ENCODE data around the gene PMM2.

PMM2 gene

DNA sequence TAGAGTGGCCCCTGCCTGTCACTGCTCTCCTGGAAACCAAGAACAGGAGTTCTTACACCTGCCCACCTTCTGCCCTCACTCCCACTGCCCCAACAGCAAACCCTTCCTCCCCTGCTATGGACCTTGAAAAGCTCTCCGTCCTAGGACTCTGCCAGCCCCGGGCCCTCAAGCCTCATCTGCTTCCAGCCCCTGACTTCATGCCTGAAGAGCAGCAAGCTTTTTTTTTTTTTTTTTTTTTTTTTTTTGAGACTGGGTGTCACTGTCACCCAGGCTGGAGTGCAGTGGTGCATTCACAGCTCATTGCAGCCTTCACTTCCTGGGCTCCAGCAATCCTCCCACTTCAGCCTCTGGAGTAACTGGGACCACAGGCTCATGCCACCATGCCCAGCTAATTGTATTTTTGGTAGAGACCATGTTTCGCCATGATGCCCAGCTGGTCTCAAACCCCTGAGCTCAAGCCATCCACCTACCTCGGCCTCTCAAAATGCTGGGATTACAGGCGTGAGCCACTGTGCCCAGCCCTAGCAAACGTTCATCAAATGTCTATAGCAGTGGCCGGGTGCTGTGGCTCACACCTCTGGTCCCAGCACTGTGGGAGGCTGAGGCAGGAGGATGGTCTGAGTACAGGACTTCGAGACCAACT lies 54.2 kb downstream of the PMM2 start:
- no peak for DNase-seq (ENCODE audit: low read depth in 2 of 2)

DNA sequence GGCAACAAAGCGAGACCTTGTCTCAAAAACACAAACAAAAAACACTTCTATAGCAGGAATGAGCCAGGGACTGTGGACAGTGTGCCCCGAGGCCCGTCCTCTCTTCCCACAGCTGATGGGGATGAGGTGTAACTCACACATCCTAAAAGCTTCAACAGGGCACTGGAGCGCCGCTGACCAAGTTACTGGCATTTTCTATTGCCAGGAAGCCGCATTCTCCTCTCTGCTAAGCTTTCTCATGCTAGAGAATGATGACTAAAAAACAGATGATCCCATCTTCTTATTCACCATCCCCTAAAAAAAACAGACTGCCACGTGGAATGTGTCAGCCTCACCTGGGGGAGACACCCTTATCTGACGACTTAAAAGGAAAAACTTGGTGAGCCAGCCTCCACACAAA lies 54.9 kb downstream of the PMM2 start:
- DNase-seq (ENCODE audit: low read depth in 2 of 2), result no peak

DNA sequence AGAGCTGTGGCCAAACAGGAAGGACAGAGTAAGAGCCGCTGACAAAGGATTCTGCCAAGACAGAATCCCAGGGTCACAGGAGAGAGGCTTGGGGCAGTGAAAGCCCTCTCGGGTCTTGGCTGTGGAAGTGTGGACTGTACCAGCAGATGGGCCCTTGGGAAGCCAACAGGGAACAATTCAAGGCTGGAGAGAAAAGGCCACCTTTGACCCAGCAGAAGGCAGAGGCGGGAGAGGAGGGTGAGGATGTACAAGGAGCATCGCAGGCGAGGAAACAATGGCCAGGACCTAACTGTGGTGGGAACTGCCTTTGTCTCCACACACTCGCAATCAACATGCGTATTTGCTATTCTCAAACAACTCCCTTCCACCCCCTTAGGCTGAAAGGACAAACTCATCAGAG lies 55.5 kb downstream of the PMM2 start:
- DNase-seq (ENCODE audit: low read depth in 2 of 2), result no peak

DNA sequence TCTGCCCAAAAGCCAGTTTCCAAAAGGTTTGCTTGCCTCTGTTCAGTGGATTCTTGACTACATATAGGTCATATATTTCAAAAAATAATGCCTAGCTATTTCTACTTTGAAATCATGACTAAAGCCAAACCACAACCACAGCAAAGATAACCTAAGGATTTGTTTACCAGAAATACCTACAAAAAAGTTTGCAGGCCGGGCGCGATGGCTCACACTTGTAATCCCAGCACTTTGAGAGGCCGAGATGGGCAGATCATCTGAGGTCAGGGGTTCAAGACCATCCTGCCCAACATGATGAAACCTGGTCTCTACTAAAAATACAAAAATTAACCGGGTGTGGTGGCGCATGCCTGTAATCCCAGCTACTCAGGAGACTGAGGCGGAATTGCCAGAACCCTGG lies 56.0 kb downstream of the PMM2 start:
- no peak for DNase-seq (ENCODE audit: low read depth in 2 of 2)

DNA sequence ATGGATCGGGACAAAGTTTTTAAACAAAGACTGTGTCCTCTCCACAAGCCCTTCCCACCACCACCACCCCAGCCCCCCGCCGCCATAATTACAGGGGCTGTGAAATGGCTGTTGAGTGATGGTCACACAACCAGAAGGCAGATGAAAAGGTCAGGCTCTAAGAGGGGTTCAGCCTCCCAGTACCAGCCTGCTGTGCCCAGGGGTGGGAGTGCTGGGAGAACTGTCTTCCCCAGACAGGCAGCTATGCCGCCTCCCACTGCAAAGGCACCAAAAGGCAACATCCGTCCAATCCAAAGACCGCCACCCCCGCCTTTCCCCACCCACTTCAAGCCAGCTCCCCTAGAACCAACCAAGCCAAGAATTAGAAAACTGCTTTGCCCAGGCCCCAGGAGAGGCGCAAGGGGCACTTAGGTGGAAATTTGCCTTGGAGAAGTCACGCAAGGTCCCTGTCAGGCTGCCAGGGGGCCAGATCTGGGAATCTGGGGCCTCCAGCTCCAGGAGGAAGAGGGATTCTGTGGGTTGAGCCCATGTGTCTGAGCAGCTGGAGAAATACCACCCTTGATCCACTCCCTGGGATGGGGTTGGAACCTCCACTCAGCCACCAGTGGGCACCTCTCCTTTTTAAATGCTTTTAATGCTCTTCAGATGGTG lies 56.8 kb downstream of the PMM2 start:
- DNase-seq (ENCODE audit: low read depth in 2 of 2), result no peak

DNA sequence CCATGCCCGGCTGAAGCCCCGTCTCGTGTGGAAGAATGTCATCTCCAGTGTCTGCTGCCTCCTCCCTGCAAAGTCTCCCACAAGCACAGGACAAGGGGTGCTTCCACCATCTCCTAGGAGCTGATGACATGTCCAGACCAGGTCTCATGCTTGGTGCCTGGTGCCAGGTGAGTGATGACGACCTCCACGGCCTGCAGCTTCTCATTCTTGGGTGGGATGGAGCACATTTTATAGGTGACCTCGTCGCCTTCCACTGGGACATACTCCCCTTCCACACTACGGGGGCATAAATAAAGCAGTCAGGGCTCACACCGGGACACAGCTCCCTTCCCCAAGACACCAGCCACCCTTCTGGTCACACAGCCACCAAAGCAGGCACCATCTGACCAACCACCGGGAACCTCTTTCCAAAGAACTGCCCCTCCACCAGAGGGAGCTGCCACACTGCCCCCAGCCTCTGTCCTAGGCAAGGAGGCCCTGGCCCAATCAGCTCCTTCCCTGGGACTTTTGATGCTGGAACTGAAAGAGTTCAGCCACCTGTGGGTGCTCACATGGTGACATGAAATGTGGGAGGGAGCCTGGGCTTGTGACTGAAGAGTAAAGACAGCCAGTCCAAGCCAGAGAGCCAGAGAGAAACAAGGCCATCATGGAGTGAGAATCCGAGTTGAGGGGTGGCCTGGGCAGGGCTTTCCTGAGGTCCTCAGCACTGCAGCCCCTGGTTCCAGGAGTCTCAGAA lies 57.6 kb downstream of the PMM2 start:
- DNase-seq (ENCODE audit: low read depth in 2 of 2), result no peak

DNA sequence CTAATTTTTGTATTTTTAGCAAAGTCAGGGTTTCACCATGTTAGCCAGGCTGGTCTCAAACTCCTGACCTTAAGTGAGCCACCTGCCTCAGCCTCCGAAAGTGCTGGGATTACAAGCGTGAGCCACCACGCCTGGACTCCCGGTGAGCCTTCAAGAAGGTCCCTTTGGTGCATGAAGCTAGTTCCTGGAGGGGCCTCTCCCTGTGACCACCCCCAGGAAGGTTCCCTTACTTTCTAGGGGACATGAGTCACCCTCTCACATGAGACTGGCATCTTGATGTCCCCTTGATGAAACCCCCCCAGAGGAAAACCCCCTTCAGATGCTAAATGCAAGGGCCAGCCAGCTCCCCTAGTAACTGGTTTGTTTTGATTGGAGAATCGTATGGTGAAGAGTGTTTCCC lies 58.3 kb downstream of the PMM2 start:
- no peak for DNase-seq (ENCODE audit: low read depth in 2 of 2)

DNA sequence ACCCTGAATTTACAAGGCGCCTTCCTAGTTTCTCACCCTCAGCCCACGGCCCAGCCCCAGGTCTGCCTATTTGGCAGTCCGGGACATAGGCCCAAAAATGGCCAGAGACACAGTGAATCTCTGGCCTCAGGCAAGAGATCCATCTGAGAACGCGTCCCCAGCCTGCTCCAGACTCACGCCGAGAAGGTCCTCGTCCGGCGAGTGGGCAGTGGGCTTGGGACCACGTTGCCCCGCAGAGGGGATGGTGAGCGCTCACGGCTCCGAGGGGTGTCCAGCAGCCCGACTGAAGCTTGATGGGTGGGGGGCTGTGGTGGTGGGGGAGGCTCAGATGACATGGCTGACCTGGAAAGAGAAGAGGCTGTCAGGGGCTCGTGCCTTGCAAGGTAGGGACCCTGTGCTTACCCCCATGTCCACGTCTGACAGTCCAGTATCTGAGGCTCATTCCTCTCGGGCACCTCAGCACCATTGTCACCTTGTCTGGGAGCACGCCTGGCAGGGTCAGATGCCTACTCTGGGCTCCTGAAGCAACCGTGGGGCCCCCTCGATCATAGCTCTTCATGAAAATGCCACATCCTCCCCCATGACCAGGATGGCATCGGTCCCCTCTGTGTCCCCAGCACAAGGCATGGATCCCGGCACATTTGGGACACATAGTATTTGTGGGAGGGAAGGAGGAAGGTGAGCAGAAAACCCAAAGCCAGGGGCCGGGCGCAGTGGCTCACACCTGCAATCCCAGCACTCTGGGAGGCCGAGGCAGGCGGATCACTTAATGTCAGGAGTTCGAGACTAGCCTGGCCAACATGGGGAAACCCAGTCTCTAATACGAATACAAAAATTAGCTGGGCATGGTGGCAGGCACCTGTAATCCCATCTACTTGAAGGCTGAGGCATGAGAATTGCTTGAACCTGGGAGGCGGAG lies 61.6 kb downstream of the PMM2 start:
- DNase-seq (ENCODE audit: low read depth in 2 of 2), result no peak

DNA sequence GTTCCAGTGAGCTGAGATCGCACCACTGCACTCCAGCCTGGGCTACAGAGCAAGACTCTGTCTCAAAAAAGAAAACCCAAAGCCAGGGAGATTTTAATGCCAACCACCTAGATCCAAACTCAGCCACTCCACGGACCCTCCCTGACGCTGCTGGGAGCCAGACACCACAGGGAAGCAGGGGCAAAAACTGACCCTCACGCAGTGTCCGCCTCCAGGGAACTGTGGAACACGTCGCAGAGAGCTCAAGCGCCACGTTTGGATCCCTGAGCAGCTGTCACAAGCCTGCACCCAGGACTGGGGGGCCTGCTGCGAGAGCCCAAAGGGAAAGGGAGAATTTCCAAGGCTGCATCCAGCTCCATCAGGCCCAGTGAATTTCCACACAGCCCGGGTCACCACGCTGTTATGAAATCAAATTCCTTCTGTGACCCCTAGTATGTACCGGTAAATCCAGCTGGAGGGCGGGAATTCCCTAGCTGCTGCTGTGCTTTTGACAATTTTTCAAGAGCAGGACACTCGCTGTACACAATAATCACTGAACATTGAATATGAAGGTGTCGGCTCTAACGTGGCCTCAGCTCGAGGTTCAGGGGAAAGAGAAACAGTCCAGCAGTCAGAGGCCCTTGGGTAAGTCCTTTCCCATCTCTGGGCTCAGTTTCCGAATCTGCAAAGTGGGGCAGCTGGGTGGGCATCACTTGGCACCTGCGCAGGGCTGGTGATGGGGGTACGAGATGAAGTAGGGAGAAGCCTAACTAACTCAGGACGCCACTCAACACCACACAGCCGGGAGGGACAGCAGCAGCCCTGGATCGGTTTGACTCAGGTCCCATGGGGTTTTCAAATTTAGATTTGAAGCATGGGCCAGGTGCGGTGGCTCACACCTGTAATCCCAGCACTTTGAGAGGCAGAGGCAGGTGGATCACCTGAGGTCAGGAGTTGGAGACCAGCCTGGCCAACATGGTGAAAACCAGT lies 62.6 kb downstream of the PMM2 start:
- no peak for DNase-seq (ENCODE audit: low read depth in 2 of 2)

DNA sequence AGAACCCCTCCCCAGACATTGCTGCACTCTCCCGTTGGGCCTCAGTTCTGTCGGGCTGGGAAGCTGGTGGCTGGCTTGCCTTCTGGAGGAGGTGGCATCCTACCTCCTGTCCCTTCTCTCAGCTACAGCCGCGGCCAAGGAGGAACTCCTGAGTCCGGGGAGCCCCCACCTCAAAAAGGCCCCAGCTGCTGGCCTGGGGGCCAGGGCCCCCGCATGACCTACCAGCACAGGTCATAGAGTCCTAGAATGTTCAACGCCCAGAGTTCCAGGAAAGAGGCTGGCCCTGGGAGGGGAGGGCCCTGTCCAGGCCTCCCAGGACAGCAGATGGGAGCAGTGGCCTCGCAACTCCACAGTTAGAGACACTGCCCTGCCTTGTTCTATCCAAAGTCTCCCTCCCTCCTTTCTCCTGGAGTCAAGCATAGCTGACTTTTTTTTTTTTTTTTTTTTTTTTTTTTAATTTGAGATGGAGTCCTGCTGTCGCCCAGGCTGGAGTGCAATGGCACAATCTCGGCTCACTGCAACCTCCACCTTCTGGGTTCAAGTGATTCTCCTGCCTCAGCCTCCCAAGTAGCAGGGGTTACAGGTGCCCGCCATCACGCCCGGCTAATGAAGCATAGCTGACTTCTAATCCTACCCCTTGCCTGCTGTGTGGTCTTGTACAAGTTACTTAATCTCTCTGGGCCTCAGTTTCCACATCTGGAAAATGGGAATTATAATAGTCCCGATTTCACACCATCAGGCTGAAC lies 64.1 kb downstream of the PMM2 start:
- no peak for DNase-seq (ENCODE audit: low read depth in 2 of 2)

DNA sequence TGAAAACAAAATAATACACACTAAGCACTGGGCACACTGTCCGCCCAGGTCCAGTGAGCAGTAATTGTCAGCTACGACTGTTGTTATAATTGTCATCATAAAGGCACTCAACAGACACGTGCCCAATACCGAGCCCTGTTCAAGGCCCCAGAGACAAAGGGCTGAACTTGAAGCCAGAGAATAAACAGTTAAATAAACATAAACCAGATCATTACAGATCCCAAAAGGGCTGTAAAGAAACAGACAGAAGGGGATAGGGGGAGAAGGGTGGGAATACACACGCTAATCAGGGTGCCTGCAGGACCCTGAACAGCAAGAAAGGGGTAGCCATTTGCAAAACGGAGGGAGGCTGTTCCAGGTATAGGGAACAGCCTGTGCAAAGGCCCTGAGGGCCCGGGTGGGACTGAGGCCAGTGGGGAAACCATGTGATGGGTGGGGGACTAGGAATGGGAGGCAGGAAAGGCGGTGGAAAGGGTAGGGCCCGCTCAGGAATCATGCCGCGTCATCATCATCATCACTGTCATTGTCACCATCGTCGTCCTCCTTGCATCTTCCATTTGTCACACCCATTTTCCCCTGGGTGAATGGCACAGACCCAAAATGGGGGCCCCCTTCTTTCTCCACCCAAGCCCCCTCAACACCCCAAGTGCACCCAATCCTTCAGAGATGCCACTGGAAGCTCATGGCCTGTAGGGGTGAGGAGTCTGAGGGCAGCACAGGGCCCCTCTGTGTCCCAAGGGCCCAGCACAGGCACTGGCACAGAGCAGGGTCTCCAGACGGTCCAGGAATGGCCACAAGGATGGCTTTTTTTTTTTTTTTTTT lies 64.9 kb downstream of the PMM2 start:
- DNase-seq (ENCODE audit: low read depth in 2 of 2), result no peak

DNA sequence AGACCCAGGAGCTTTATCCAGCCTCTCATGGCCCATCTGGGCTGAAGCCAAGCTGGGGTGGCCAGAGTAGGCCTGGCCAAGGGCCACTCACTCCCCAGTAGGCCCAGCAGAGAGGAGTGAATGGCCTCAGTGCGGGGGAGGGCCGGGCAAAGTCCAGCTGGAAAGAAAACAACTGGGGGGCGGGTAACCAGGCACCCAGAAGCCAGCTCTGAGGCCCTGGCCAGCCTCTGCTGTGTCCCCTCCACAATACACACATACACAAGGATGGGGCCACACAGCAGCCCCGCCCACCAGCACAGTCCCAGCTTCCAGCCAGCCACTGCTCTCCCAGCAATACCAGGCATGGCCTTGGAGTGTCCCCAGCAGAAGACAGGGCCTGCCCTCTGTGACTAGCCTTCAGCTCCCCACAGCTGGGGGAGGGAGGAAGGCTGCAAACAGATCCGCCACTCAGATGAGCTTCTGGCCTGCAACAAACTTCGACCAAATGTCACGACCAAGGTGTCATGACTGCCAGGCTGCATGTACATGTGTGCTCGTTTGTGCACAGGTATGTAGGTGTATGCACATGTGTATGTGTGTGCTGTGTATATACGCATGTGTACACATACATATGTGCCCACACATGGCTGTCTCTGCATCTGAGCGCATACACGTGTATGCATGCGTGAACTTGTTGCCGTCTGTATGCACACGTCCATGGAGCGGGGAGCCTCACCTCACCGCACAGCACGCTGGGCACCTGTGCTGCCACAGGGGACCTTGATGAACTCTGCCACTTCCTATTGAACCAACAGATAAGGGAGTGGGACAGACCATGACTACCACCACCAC lies 66.2 kb downstream of the PMM2 start:
- DNase-seq (ENCODE audit: low read depth in 2 of 2), result no peak

DNA sequence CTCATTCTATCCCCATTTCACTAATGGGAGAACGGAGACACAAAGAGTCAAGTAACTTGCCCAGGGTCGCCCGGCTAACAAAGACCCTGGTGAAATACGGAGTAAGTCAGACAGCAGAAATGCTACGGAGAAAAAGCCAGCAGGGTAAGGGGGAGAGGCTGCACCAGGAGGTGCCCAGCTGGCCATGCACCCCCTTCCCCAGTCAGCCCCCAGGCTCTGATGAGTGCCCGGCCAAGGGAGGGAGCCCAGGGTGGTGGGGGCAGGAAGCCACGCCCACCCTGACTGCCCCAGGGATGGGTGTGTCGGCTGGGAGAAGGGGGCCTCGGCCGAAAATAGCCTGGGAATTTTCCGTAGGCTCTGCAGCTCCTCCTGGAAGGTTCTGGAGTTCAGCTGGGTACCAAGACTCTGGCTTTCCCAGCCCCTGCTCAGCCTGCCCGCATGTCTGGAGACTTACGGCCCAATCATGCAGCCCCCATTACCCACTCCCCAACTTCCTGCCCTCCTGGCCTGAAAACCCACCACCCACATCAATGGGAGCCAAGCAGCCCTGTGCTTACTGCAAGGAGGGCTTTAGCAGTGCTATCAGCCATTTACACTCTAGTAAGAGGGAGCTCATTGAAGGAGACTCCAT lies 67.0 kb downstream of the PMM2 start:
- DNase-seq (ENCODE audit: low read depth in 2 of 2), result no peak

DNA sequence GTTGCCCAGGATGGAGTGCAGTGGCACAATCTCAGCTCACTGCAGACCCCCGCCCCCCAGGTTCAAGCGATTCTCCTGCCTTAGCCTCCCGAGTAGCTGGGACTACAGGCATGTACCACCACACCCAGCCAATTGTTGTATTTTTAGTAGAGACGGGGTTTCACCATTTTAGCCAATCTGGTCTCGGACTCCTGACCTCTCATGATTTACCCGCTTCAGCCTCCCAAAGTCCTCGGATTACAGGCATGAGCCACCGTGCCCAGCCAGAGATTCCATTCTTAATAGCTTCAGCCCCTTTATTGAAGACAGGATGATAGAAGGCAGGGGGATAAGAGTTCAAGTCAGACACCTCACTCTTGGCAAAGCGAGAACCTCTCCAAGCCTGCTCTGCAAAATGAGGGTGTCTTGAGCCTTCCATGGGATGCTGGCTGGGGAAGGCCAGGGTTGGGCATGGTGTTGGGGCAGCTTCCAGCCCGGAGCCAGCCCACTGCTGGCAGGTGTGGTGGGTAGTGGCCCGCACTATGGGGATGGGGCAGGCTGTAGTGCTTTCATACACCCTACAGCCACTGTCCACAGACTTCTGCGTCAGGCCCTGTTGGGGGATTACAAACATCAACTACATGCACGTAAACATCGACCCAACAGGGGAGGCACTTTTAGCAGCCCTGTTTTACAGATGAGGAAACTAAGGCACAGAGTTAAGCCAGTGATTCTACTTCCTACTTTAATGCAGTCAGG lies 67.7 kb downstream of the PMM2 start:
- DNase-seq (ENCODE audit: low read depth in 2 of 2), result no peak

DNA sequence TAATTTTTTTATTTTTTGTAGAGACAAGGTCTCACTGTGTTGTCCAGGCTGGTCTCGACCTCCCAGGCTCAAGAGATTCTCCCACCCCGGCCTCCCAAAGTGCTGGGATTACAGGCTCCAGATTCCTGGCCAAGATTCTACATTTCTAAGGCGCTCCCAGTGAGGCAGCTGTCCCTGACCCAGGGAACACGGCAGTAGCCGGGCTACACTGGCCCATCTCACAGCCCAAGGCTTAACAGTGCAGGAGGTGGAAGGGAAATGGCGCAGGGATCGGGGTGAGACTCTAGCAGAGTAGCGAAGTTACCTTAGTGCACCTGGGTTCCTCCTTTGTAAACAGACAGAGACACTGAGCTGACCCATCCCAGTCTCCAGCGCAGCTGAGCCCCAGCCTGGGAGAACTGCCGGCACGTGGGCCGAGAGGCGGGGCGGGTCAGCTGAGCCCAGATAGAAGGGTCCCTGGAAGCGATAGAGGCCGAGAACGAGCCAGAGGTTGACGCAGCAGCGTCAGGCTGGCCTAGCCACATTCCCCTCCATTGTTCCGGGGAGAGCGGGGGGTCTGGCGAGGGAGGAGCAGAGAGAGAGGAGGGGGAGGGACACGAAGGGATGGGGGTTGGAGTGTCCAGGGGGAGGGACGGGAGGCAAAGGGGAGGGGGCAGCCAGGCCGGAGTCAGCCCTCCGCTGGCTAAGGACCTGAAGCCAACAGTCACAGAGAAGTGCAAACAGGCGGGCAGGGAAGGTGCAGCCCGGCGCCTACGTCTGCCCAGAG lies 68.7 kb downstream of the PMM2 start:
- no peak for DNase-seq (ENCODE audit: low read depth in 2 of 2)

DNA sequence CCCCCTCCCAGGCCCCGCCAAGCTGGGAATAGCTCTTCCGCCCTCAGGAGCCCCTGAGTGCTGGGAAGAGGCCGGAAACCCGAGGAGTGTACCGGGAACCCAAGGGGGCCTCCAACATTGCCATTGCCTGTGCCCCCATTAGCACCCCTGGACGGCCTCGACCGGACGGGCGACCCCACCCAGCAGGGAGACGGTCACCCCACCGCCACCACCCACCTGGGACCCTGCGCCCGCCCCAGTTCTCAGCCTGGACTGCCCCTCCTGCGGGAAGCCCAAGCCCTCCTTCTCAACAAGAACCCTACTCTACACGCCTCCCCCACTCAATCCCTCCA lies 69.2 kb downstream of the PMM2 start:
- no peak for DNase-seq (ENCODE audit: low read depth in 2 of 2)
